ENCODE results near the gene ACTR2.

DNA sequence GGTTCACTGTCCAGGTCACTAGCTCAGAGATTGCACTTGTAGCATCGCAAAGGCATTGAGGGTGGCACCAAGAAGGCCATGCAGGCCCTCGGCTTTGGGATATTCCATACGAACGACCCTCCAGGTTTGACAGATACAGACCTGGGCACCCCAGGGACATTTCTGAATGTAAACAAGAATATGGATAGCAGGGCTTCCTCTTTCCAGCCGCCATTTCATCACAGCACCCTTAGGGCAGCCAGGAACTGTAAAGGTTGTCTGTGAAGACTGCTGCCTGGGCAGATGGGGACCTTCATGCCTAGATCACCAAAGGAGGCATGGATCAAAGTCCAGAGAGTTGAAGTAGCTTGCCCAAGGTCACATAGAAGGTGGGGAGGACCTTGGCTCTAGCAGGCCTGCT, 70.5 kb downstream of the ACTR2 start:
- TF ChIP-seq, protein P1, sequence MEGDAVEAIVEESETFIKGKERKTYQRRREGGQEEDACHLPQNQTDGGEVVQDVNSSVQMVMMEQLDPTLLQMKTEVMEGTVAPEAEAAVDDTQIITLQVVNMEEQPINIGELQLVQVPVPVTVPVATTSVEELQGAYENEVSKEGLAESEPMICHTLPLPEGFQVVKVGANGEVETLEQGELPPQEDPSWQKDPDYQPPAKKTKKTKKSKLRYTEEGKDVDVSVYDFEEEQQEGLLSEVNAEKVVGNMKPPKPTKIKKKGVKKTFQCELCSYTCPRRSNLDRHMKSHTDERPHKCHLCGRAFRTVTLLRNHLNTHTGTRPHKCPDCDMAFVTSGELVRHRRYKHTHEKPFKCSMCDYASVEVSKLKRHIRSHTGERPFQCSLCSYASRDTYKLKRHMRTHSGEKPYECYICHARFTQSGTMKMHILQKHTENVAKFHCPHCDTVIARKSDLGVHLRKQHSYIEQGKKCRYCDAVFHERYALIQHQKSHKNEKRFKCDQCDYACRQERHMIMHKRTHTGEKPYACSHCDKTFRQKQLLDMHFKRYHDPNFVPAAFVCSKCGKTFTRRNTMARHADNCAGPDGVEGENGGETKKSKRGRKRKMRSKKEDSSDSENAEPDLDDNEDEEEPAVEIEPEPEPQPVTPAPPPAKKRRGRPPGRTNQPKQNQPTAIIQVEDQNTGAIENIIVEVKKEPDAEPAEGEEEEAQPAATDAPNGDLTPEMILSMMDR (IDR thresholded peaks at IDR 0.05) = no peak
- TF ChIP-seq POLR2AphosphoS5 (IDR thresholded peaks at IDR 0.05; ENCODE audit: low read depth, low read length) = no peak
- TF ChIP-seq, protein P2, sequence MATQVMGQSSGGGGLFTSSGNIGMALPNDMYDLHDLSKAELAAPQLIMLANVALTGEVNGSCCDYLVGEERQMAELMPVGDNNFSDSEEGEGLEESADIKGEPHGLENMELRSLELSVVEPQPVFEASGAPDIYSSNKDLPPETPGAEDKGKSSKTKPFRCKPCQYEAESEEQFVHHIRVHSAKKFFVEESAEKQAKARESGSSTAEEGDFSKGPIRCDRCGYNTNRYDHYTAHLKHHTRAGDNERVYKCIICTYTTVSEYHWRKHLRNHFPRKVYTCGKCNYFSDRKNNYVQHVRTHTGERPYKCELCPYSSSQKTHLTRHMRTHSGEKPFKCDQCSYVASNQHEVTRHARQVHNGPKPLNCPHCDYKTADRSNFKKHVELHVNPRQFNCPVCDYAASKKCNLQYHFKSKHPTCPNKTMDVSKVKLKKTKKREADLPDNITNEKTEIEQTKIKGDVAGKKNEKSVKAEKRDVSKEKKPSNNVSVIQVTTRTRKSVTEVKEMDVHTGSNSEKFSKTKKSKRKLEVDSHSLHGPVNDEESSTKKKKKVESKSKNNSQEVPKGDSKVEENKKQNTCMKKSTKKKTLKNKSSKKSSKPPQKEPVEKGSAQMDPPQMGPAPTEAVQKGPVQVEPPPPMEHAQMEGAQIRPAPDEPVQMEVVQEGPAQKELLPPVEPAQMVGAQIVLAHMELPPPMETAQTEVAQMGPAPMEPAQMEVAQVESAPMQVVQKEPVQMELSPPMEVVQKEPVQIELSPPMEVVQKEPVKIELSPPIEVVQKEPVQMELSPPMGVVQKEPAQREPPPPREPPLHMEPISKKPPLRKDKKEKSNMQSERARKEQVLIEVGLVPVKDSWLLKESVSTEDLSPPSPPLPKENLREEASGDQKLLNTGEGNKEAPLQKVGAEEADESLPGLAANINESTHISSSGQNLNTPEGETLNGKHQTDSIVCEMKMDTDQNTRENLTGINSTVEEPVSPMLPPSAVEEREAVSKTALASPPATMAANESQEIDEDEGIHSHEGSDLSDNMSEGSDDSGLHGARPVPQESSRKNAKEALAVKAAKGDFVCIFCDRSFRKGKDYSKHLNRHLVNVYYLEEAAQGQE (IDR thresholded peaks at IDR 0.05; ENCODE audit: insufficient read depth in 1 of 2, low read depth in 2 of 2, low read length in 1 of 2) = no peak
- TF ChIP-seq SIN3A (IDR thresholded peaks at IDR 0.05; ENCODE audit: borderline replicate concordance, insufficient read depth, low read depth, low read length) = no peak
- TF ChIP-seq TCF7L2 (IDR thresholded peaks at IDR 0.05; ENCODE audit: low read depth, low read length) = no peak
